ENCODE data around the gene HOXD9. TPM values are rescaled to one million over a fixed set of nuclear protein-coding genes. Genes with fewer than 3 reads are reported as not detected.

Gene HOXD9
- total RNA-seq, 2 experiments from 2014 or later = not detected

Small RNA genes lying within 50 kb of the gene (microRNA-seq; reads per million reads assigned to microRNA genes)
- not detected for gene MIR10B (ENCODE audit: borderline microRNAs expressed, borderline replicate concordance)

Other genes starting within 250 kb of the HOXD9 start
- gene LNPK, start 120.5 kb upstream of the HOXD9 start, total RNA-seq = 10 to 100 TPM; 22.2 to 23.9 TPM
- gene EVX2, start 38.8 kb upstream of the HOXD9 start, total RNA-seq = not detected
- not detected for gene HOXD13, start 30.0 kb upstream of the HOXD9 start, total RNA-seq
- not detected for gene HOXD12, start 22.9 kb upstream of the HOXD9 start, total RNA-seq
- gene HOXD11, start 15.4 kb upstream of the HOXD9 start, total RNA-seq = not detected
- not detected for gene HOXD10, start 5.9 kb upstream of the HOXD9 start, total RNA-seq
- not detected for gene HOXD8, start 7.0 kb downstream of the HOXD9 start, total RNA-seq
- gene HOXD4, start 28.8 kb downstream of the HOXD9 start, total RNA-seq = not detected
- not detected for gene HOXD3, start 34.6 kb downstream of the HOXD9 start, total RNA-seq
- gene HOXD1, start 65.9 kb downstream of the HOXD9 start, total RNA-seq = not detected
- gene MTX2, start 146.7 kb downstream of the HOXD9 start, total RNA-seq = 10 to 100 TPM; 24.3 to 28.1 TPM

Data from activated naive CD4-positive, alpha-beta T cell treated with anti-CD3 and anti-CD28 coated beads for 36 hours (primary cell).